HG03439 (cell line): ENCODE measurements around the gene ANP32B.
"Not testable (repeated sequence)": the region's sequence is repeated elsewhere in the genome, so short reads cannot be mapped to it uniquely, and the experiment has no call there.

Experiments used
- ATAC-seq: cut with Tn5 transposase; IDR thresholded peaks from one replicate; pipeline ENCODE4 v1.9.1; 2021; ENCODE audit warnings: mild to moderate bottlenecking, moderate library complexity; ENCODE audit not compliant: unreplicated experiment

Gene ANP32B

DNA sequence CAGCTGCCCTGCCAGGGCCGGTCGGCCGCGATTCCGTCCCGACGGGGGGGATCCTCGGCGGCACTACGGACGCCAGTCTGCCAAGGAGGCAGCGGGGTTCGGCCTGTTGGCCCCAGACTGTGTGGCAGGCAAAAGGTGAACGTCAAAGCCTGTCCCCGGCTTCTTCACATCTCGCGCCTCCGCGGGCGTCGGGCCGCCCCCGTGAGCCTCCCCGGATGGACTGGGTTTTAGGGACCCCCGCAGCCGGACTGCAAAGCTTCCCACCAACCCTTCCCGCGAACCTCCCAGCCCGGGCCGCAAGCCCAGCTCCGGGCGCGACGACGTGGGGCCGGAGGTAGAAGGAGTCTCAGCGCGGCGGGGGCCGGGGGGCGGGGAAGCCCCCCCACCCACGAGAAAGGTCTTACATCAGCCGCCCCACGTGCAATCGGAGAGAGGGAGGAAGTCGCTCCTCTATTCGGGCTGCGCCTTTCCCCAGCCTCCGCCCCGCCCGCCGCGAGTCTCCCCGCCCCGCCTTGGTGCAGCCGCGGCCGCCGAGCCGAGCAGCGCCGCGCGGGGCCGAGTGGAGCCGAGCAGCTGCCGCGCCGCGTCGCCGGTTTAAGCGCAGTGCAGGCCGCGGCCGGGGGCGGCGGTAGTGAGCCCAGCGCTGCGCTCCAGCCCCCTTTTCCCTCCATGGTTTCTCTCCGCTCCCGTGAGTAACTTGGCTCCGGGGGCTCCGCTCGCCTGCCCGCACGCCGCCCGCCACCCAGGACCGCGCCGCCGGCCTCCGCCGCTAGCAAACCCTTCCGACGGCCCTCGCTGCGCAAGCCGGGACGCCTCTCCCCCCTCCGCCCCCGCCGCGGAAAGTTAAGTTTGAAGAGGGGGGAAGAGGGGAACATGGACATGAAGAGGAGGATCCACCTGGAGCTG lies at the start of gene ANP32B:
ANP32B (plus strand) TSS at position 659 of the 906 bp plus-strand sequence; CDS start at position 874, 215 bp downstream.
- ATAC-seq = peak; percentile 61

DNA sequence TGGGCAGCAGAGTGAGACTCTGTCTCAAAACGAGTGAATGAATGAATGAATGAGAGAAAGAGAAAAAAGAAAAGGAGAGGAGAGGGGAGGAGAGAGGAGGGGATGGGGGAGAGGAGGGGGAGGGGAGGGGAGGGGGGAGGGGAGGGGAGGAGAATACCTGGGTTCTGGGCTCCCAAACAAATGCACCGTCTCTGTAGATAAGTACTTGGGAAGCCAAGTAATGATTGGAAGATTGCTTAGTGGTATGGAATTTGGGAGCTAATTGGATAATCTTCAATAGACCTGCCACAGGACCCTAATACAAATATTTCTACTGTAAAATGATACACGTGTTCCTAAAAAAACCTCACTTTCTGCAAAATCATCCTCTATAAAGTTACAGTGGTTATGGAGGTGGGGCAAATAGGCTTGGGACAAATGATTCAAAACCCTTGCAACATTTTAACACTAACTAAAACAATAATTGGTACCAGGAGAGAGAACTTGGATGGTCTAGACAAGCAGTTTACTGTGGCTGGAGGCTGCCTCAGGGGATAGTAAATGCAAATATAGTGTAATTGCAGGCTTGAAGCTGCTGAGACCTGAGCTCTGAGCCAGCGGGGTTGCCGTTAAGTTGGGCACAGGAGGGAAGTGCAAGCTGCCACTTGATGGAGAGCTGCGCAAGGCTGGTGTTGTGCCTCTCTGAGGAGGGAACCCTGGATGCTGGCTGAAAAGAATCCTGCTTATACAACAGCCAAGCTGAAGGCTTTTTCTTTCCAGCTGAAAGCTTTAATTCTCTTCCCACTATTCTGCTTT lies 48.6 kb upstream of the ANP32B start:
- ATAC-seq = no peak

DNA sequence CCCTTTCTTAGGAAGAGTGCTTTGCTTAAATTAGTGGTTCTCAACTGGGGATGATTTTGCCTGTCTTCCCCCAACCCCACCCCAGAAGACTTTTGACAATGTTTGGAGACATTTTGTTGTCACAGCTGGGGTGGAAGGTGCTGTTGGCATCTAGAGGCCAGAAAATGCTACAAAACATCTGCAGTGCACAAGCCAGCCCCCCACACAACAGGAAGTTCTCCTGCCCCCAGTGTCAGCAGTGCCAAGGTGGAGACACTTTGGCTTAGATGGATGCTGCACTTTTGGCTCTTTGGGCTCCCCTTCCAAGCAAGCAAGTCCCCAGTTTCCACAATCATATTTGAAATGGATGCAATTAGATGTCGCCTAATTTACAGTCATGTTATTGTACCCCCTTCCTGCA lies 47.9 kb upstream of the ANP32B start:
- ATAC-seq = no peak

DNA sequence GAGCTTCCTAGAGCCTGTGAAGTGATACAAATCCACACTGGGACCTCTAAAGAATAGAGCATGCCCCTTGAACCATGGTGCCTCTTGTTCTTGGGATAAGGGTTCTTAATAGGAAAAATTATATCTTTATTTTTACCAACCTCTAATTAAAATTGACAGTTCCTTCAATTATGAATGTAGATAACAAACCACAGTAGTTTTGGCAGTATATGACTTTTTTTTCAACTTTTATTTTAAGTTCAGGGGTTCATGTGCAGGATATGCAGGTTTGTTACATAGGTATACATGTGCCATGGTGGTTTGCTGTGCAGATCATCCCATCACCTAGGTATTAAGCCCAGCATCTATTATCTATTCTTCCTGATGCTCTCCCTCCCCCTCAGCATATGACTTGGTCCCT lies 46.1 kb upstream of the ANP32B start:
- ATAC-seq = no peak

DNA sequence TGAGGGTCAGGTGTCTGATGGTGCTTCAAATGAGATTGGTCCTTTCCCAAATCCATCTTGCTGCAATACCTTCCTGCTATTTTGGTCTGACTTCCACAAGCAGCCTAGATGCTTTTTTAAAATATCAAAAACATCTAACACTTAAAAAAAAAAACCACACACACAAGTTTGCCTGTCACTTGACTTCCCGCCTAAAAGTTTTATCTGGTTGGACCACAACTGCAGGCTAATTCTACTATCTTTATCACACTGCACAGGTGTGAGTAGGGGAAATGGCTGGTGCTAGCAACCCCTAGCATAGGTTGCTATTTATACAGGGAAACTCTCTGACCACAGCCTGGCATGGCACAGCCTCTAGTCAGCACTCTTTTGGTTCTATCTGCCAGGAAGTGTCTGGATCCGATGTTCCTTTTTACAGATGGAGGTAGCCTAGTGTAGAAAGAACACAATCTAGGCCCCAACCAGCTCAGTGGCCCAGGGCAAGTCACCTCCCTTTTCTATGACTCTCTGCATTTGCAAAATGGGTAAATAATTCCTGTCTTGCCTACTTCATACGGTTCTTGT lies 45.0 kb upstream of the ANP32B start, which contains the start of gene HEMGN:
HEMGN (minus strand) TSS at position 92 of the 564 bp plus-strand sequence; CDS start at position 56, 36 bp downstream.
- ATAC-seq = no peak

DNA sequence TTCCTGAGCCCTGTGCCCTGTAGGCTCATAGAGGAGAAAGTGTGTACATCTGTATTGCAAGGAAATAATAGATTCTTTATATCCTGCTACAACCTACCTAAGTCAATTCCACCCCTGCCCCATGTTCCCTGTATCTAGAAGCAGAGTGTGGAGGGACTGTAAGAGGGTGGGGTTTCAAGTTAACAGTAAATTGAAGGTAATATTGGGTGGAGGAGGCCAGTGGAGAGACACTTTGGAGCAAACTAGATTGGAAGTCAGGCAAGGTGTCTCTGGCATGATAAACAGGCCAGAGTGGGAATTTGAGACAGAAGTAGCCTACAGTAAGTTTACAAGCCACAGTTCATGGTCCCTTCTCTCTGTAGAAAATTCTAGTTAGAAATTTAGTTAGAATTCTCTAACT lies 42.9 kb upstream of the ANP32B start:
- ATAC-seq = no peak

DNA sequence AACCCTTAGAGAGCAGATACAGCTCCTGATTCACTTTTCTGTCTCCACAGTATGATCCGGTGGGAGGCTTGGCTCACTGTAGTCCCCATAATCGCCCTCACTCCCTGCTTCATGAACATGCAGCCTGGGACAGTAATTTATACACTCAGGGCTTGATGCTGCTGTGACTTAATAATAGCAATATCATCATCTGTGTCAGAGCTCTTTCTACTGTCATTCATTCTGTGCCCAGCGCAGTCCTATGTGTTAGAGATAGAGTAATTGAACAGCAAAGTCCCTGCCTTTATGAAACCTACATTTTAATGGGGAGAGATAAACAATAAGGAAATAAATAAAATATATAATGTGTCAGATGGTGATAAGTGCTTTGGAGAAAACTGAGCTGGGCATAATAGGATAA lies 42.4 kb upstream of the ANP32B start:
- no peak for ATAC-seq

DNA sequence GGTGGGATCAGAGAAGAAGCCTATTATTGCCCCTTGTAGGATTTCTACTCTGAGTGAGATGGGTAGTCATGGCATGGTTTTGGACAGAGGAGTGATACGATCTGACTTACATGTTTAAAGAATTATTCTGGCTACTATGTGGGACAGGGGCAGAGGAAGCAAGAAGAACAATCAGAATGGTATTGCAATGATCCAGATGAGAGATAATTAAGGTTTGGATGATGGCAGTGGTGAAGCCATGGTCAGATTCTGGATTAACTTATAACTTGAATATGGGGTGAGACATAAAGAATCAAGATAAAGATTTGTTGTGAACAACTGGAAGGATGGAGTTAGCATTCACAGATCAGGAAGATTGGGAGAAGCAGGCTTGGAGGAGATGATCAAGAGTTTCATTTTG lies 41.8 kb upstream of the ANP32B start:
- ATAC-seq = no peak

DNA sequence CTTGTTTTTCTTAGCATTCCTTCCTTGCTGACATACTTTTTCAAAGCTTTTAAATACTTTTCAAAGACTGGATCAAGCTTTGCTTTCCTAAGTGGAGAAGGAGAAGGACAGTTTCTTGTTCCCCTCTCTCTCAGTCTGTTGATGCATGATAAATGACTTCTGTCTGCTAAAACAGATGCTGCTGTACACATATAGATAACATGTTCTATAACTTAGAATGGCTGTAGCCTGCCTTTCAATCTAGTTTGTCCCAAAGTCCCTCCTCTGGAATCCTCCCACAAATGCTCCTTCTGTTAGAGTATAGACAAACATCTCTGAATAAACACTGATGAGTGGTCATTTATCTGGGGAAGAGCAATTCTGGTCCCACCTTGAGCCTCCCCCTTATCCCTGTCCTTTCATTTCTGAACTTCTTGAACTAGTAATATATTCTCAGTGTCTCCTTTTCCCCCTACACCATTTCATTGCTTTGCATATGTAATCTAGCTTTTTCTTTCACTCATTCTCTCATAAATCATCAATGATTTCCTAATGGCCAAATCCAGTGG lies 39.8 kb upstream of the ANP32B start:
- ATAC-seq = no peak

DNA sequence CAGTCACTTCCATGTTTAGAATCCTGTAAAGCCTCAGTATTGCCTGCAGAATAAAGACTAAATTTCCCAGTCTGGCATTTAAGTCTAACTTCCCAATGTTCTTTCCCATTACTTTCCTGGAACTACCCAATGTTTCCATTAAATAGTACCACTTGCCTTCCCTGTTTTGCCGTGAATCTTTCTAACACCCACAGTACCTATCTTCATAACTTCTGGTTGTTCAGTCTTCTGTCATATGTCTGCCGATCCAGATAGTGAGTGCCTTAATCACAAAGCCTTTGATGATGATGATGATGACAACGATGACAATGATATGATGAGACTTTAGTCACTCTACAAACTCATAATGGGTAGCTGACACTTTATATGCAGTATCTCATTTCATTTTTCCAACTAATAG lies 38.5 kb upstream of the ANP32B start:
- ATAC-seq = no peak

DNA sequence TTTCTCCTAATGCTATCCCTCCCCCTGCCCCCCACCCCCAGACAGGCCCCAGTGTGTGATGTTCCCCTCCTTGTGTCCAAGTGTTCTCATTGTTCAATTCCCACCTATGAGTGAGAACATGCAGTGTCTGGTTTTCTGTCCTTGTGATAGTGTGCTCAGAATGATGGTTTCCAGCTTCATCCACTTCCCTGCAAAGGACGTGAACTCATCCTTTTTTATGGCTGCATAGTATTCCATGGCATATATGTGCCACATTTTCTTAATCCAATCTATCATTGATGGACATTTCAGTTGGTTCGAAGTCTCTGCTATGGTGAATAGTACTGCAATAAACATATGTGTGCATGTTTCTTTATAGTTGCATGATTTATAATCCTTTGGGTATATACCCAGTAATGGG lies 37.7 kb upstream of the ANP32B start:
- ATAC-seq = not testable (repeated sequence)

DNA sequence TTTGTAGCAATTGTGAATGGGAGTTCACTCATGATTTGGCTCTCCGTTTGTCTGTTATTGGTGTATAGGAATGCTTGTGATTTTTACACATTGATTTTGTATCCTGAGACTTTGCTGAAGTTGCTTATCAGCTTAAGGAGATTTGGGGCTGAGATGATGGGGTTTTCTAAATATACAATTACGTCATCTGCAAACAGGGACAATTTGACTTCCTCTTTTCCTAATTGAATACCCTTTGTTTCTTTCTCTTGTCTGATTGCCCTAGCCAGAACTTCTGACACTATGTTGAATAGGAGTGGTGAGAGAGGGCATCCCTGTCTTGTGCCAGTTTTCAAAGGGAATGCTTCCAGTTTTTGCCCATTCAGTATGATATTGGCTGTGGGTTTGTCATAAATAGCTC lies 36.0 kb upstream of the ANP32B start:
- not testable (repeated sequence) for ATAC-seq

DNA sequence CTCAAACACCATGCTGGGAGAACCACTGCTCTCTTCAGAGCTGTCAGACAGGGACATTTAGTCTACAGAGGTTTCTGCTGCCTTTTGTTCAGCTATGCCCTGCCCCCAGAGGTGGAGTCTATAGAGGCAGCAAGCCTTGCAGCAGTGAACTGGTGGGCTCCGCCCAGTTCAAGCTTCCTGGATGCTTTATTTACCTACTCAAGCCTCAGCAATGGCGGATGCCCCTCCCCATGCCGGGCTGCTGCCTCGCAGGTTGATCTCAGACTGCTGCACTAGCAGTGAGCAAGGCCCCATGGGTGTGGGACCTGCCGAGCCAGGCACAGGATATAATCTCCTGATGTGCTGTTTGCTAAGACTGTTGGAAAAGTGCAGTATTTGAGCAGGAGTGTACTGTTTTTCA lies 32.3 kb upstream of the ANP32B start:
- ATAC-seq = not testable (repeated sequence)

DNA sequence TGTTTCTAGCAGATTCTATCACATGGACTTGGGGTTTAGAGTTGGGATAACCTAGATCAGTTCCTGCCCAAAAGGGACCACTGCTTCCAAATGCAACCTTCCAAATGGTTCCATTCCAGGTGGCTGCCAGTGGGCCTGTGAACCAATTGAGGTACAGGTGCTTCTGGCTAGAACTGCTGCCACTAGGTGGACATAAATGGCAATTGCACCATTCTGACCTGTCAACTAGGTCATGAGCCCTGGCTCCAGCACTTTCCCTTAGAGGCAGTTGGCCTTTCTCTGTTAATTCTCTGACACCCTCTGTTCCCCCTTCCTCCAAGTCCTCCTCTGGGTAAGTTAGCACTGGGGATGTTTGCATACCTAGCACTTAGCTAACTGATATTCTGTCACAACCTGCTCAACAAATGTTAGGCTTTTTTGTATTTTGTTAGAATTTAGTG lies 28.6 kb upstream of the ANP32B start:
- peak; percentile 59 for ATAC-seq

DNA sequence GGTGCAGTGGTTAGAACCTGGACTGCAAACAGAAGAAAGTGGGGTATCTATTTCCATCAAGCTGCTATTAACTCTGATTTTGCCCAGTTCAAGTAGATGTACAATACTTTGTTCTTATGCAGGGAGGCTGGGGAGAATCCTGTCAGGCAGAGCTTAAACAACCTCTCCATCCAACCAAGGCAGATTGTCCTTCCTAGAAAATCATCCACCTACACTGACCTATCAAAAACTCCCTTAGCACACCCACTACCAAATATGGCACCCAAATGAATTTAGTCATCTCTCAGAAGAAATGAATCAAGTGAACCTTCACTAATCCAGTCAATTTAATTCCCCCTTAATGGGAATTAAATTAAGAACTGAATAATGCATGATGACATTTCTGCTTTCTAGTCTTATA lies 26.8 kb upstream of the ANP32B start:
- ATAC-seq = no peak

DNA sequence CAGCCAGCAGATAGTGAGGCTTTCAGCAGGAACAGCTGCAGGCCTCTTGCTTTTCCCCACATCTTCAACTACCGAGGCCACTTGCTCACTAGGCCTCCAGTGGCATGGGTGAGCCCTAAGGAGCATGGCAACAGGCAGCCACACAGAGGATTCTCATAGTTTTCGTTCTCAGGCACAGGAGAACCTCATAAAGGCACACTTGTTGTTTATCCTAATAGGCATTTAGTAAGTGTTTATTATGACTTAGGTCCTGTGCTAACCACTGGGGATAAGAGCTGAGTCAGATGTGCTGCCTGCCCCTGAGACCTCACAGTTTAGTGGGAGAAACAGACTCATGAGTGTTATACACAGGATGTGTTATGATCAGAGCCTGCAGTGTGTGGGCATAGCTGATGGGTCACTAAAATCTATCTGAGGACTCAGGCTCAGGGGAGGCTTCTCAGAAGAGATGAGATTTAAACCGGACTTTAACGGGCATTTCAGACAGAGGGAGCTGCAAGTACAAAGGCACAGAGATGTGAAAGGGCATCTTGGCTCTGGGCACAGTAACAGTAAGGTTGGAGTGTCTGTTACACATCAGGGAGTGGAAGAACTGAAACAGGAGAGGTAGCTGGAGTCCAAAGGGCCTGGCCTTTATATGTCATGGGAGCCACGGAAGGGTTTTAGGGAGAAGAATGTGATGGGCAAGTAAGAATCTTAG lies 24.2 kb upstream of the ANP32B start:
- ATAC-seq = no peak

DNA sequence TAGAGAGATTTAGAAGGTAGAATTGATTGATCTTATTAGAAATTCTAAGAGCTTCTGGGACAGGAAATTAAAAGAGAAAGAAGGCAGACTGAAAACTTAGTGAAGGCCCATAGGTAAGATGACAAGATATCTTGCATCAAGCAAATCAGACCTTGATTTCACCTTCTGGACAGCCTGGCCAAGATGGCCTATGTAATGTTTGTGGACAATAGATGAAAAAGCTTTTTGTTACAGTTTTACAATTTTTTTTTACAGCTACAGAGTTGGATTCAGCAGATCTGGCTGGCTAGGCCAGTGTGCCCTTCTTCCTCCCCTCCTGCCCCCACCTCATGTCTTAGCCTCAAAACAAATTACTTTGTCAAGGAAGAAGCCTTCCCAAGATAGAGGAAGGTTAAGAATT lies 23.6 kb upstream of the ANP32B start:
- no peak for ATAC-seq

DNA sequence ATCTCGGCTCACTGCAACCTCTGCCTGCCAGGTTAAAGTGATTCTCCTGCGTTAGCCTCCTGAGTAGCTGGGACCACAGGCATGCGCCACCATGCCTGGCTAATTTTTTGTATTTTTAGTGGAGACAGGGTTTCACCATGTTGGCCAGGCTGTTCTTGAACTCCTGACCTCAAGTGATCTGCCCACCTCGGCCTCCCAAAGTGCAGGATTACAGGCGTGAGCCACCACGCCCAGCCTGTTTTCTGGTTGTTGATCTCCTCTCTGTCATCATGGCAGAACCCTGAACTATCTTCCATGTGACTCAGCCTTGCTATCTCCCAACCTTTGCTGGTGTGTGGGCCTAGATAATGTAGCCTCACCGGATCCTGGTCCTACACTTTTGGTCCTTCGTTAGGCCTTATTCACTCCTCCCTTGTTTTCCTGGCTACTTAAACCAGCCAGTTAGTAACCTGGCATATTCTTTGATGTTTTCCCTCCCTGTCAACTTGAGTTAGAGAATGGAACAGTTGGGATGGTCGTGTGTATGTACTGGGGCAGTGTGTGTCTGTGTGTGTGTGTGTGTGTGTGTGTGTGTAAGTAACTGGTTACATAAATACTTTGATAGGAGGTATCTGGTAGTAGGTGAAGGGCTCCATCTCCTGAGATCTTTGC lies 22.3 kb upstream of the ANP32B start:
- ATAC-seq = not testable (repeated sequence)

DNA sequence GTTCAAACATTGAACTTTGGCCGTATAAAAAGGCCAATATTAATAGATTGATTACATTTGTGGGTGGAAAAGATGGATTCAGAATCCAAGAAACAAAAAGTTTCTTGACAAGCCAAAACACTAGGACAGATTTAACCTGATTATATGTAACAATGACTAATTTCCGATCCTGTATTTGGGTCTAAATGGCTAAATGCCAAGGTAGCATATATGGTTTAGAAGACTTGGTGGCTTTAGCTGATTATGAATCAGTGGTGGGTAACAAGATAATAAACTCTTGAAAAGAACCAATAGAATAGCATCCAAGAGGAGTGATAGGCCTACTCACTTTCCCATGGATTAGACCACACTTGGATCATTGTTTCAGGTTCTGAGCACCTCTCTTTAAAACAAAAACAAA lies 21.8 kb upstream of the ANP32B start:
- no peak for ATAC-seq

DNA sequence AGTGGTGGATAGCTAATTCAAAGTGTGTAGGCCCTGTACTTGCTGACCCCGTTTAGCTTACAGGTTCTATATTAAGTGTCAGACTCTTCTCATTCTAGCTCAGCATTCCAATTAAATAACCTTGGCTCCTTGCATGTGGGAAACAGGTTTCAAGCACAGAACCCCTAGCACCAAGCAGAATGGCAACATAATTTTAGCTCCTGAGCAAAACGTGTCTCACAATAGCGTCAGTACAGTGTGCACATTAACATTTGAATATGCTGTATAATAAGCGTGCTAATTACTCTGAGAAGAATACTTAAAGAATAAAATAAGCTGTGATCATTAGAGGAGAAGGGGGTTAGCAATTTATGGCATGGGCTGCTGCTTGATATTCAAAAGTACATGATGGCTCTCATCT lies 21.0 kb upstream of the ANP32B start:
- ATAC-seq = no peak
